WTC11 (cell line): ENCODE measurements around the gene ZBTB11.

Source experiments
- ESRRA ChIP-seq: sonication (generic); formaldehyde crosslinking; IDR thresholded peaks from 2 replicates; pipeline ENCODE4 v1.8.1; 2022; ENCODE audit warnings: mild to moderate bottlenecking, missing genetic modification reagents, borderline replicate concordance
- FOXK1 ChIP-seq: sonication (generic); formaldehyde crosslinking; IDR thresholded peaks from 2 replicates; pipeline ENCODE4 v1.8.0; 2022; ENCODE audit warnings: mild to moderate bottlenecking, moderate library complexity, missing genetic modification reagents
- KAT7 ChIP-seq: sonication (generic); formaldehyde crosslinking; IDR thresholded peaks from 2 replicates; pipeline ENCODE4 v1.8.1; 2023; ENCODE audit warnings: missing genetic modification reagents, mild to moderate bottlenecking, borderline replicate concordance
- TCF7 ChIP-seq: sonication (generic); formaldehyde crosslinking; IDR thresholded peaks from 2 replicates; pipeline ENCODE4 v1.8.0; 2022; ENCODE audit warnings: mild to moderate bottlenecking, low read depth, missing genetic modification reagents, moderate library complexity
- ZNF232 ChIP-seq: sonication (generic); formaldehyde crosslinking; IDR thresholded peaks from 2 replicates; pipeline ENCODE4 v1.8.0; 2022; ENCODE audit warnings: mild to moderate bottlenecking, missing genetic modification reagents
- TF ChIP-seq, protein P1 (sequence below): fragments of 250-450 bp; sonication (Bioruptor Pico); IDR thresholded peaks from 2 replicates; pipeline ENCODE4 v1.9.0; 2021; ENCODE audit warnings: mild to moderate bottlenecking
- TF ChIP-seq, protein P2 (sequence below): fragments of 200-600 bp; IDR thresholded peaks from 2 replicates; pipeline ENCODE4 v1.8.0; 2022; ENCODE audit warnings: antibody characterized with exemption

DNA sequence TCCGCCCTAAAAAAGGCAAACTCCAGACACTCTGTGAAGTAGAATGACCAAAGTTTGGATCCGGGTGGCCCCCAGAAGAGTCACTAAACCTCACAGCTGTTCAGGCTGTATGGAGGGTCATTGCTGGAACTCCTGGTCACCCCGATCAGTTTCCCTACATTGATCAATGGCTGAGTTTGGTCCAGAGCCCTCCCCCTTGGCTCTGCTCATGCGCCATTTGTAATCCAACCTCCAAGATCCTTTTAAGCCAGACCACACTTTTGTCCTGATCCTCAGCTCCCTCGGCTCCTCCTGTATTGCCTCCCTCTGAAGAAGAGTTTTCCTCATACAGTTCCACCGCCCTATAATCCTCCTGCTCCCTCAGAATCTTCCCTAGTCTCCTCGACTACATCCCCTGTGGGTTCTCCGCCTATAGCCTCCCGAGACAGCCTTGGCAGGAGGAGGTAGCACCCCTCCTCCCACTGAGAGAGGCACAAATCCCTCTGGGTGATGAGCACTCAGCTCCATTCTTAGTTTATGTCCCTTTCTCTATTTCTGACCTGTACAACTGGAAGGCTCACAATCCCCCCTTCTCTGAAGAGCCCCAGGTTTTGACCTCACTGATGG lies 42.2 kb downstream of the ZBTB11 start:
- TF ChIP-seq, protein P1, sequence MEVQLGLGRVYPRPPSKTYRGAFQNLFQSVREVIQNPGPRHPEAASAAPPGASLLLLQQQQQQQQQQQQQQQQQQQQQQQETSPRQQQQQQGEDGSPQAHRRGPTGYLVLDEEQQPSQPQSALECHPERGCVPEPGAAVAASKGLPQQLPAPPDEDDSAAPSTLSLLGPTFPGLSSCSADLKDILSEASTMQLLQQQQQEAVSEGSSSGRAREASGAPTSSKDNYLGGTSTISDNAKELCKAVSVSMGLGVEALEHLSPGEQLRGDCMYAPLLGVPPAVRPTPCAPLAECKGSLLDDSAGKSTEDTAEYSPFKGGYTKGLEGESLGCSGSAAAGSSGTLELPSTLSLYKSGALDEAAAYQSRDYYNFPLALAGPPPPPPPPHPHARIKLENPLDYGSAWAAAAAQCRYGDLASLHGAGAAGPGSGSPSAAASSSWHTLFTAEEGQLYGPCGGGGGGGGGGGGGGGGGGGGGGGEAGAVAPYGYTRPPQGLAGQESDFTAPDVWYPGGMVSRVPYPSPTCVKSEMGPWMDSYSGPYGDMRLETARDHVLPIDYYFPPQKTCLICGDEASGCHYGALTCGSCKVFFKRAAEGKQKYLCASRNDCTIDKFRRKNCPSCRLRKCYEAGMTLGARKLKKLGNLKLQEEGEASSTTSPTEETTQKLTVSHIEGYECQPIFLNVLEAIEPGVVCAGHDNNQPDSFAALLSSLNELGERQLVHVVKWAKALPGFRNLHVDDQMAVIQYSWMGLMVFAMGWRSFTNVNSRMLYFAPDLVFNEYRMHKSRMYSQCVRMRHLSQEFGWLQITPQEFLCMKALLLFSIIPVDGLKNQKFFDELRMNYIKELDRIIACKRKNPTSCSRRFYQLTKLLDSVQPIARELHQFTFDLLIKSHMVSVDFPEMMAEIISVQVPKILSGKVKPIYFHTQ (CRISPR knock-in tag) = no peak
- TF ChIP-seq FOXK1 (no peak), TCF7 (CRISPR knock-in tag) (no peak), KAT7 (CRISPR knock-in tag) (no peak), ESRRA (no peak), ZNF232 (no peak)
- TF ChIP-seq, protein P2, sequence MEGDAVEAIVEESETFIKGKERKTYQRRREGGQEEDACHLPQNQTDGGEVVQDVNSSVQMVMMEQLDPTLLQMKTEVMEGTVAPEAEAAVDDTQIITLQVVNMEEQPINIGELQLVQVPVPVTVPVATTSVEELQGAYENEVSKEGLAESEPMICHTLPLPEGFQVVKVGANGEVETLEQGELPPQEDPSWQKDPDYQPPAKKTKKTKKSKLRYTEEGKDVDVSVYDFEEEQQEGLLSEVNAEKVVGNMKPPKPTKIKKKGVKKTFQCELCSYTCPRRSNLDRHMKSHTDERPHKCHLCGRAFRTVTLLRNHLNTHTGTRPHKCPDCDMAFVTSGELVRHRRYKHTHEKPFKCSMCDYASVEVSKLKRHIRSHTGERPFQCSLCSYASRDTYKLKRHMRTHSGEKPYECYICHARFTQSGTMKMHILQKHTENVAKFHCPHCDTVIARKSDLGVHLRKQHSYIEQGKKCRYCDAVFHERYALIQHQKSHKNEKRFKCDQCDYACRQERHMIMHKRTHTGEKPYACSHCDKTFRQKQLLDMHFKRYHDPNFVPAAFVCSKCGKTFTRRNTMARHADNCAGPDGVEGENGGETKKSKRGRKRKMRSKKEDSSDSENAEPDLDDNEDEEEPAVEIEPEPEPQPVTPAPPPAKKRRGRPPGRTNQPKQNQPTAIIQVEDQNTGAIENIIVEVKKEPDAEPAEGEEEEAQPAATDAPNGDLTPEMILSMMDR = no peak
